Tibial artery (tissue), 4 donors: ENCODE measurements around the gene GPR143.

Experiments
- DNase-seq, 2 donors: peaks; one replicate each; pipeline ENCODE4 v3.0.0-alpha.2; 2019
- H3K27ac ChIP-seq, 2 donors: fragments of 200-600 bp; sonication (generic) in 1 of 2; 1 replicate in 1 of 2; 2 replicates in 1 of 2; pipeline ENCODE4 v1.5.1; 2018 to 2019; ENCODE audit warnings: mild to moderate bottlenecking in 1 of 2
- H3K27me3 ChIP-seq, 2 donors: fragments of 200-600 bp; sonication (generic) in 1 of 2; one replicate each; pipeline versions ENCODE4 v1.5.1 to v1.6.0; 2016 to 2019
- H3K36me3 ChIP-seq, 3 donors: fragments of 200-600 bp; sonication (generic) in 2 of 3; one replicate each; pipeline ENCODE4 v1.5.1; 2016 to 2019; ENCODE audit warnings: mild to moderate bottlenecking in 2 of 3
- H3K4me1 ChIP-seq, 4 donors: fragments of 200-600 bp; sonication (generic) in 2 of 4; 1 replicate in 3 of 4; 2 replicates in 1 of 4; pipeline ENCODE4 v1.5.1; 2016 to 2019
- H3K4me3 ChIP-seq, 2 donors: fragments of 200-600 bp; sonication (generic) in 1 of 2; 1 replicate in 1 of 2; 2 replicates in 1 of 2; pipeline ENCODE4 v1.5.1; 2018 to 2019; ENCODE audit warnings: mild to moderate bottlenecking in 2 of 2
- H3K9me3 ChIP-seq, 3 donors: fragments of 200-600 bp; sonication (generic) in 1 of 3; one replicate each; pipeline ENCODE4 v1.5.1; 2016 to 2019
- intact Hi-C: fragments of 100-400 bp; cut with DNase I; formaldehyde crosslinking; loops from one replicate; pipeline ENCODE4 v1.15.0; 2023; ENCODE audit warnings: low total_unique reads
- TF ChIP-seq, protein P1 (sequence below), 2 experiments: fragments of 200-600 bp in 1 of 2; fragments of 450-650 bp in 1 of 2; IDR thresholded peaks; one replicate each; pipeline ENCODE4 v1.5.1; 2017 to 2019; ENCODE audit warnings: antibody characterized with exemption in 2 of 2, mild to moderate bottlenecking in 1 of 2, moderate library complexity in 1 of 2

GPR143 gene

DNA sequence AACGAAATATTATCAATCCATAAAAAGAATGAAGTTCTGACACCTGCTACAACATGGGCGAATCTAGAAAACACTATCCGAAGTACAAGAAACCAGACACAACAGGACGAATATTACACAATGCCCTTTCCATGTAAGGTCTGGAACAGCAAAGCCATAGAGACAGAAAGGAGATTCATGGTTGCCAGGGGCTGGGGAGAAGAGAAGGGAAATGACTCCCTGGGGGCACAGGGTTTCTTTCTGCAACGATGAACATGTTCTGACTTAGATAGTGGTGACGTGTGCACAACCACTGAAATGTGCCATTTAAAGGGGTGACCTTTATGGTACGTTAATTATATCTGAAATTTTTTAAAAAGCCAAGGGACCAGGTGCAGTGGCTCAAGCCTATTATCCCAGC lies 28.3 kb downstream of the GPR143 start:
- no peak for DNase-seq
- TF ChIP-seq, protein P1, sequence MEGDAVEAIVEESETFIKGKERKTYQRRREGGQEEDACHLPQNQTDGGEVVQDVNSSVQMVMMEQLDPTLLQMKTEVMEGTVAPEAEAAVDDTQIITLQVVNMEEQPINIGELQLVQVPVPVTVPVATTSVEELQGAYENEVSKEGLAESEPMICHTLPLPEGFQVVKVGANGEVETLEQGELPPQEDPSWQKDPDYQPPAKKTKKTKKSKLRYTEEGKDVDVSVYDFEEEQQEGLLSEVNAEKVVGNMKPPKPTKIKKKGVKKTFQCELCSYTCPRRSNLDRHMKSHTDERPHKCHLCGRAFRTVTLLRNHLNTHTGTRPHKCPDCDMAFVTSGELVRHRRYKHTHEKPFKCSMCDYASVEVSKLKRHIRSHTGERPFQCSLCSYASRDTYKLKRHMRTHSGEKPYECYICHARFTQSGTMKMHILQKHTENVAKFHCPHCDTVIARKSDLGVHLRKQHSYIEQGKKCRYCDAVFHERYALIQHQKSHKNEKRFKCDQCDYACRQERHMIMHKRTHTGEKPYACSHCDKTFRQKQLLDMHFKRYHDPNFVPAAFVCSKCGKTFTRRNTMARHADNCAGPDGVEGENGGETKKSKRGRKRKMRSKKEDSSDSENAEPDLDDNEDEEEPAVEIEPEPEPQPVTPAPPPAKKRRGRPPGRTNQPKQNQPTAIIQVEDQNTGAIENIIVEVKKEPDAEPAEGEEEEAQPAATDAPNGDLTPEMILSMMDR (IDR thresholded peaks at IDR 0.05) = no peak
- Histone ChIP-seq H3K4me1 (no peaks in the 10 kb centered on the region), H3K27ac (no peak overlapping the region), H3K4me3 (no peak overlapping the region), H3K27me3 (no peaks in the 10 kb centered on the region), H3K36me3 (no peaks in the 10 kb centered on the region), H3K9me3 (peaks cover 0 to 3% (median 2%) of the 10 kb centered on the region in 3 donors)
- intact Hi-C loops = no loop called here

DNA sequence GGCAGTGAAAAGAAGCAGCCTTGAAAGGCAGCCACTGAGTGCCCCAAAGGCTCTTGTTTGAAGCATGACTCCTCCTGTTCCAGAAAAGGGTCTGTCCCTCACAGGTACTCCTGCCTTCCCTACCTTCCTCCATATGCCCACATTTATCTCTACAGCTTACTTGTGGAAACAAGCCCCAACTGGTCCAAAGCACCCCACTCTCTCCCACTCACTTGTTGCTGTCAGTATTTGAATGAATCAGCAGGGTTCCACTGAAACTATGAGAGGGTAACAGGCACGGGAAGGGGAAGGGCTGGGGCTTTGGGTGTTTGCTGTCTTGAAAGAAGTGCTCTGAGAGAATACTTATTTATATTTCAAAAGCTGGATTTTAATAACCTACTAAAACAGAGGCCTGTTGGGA lies 34.9 kb downstream of the GPR143 start:
- Histone ChIP-seq H3K27me3 (no peaks in the 10 kb centered on the region), H3K36me3 (no peaks in the 10 kb centered on the region), H3K9me3 (peaks cover 0 to 19% (median 11%) of the 10 kb centered on the region in 3 donors), H3K27ac (no peak overlapping the region), H3K4me3 (no peak overlapping the region), H3K4me1 (no peaks in the 10 kb centered on the region)
- DNase-seq = no peak
- TF ChIP-seq, protein P1 (IDR thresholded peaks at IDR 0.05) = no peak
- intact Hi-C loops = no loop called here

DNA sequence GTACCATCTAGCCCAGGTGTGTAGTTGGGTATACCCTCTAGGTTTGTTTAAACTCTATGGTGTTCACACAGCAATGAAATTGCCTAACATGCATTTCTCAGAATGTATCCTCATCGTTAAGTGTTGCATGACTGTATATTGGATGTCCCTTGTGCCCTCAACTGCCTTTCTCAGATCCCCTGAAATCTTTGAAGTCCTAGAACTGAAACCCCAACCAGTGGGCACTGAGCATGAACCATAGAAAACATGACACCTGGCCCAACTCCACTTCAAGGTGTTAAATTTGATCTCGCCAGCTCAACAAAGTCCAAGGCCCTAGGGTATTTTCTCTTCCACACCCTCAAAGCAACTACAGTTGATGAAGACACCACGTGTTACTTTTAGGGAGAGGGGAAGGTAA lies 35.6 kb downstream of the GPR143 start:
- Histone ChIP-seq H3K9me3 (peaks cover 0 to 19% (median 11%) of the 10 kb centered on the region in 3 donors), H3K27ac (no peak overlapping the region), H3K4me1 (no peaks in the 10 kb centered on the region), H3K27me3 (no peaks in the 10 kb centered on the region), H3K36me3 (no peaks in the 10 kb centered on the region), H3K4me3 (no peak overlapping the region)
- TF ChIP-seq, protein P1 (IDR thresholded peaks at IDR 0.05) = no peak
- DNase-seq = no peak
- intact Hi-C loops = no loop called here

DNA sequence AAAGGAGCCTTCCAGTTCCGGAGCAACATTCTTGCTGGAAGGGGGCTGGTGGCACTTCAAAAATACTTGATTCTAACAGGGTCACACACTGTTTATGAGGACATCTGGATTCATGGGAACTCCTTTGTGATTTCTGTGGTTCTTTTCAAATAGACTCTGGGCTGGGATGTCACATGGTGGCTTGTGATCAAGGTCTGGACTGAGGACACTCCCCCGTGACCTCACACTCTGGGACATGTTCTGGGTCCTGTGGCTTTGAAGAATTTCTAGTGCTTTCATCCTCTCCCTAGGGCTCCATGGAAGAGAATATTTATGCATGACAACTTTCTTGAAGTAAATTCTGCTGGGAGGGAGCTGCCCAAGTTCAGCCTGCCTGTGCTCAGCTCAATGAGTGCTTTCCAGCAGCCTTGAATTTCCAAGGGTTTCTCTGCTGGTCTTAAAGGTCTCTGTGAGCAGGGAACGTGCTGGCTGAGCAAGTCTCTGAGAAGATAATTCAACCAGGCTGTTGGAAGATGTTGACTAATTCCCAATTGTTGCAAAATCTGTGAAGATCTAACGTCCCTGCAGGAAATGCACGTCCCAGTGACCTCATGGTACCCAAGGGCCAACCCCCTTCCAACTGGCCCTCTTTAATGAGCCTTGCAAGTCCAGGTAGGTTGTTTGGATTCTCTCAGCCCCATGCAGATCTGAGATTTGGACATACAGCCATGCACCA lies 36.3 kb downstream of the GPR143 start:
- H3K27me3 ChIP-seq = no peaks in the 10 kb centered on the region

DNA sequence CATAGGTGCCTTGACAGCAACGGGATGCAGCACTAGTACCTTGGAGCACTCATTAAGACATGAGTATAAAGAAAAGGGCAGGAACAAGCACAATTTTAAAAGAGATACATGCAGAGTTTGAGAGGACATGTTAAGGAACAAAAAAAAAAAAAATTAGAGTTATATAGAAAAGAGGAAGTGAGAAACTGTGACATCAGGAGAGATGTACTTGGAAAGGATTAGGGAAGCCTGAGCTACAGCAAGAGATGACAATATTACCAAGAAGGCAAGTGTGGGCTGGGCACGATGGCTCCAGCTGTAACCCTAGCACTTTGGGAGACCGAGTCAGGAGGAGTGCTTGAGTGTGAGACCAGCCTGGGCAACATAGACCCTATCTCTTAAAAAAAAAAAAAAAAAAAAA lies 37.4 kb downstream of the GPR143 start:
- intact Hi-C loops = no loop called here
- no peak overlapping the region for H3K27ac ChIP-seq
- TF ChIP-seq, protein P1 (IDR thresholded peaks at IDR 0.05) = no peak
- no peak for DNase-seq
- H3K36me3 ChIP-seq = no peaks in the 10 kb centered on the region
- H3K9me3 ChIP-seq = peaks cover 0 to 36% (median 15%) of the 10 kb centered on the region in 3 donors
- no peaks in the 10 kb centered on the region for H3K27me3 ChIP-seq
- H3K4me3 ChIP-seq = no peak overlapping the region
- H3K4me1 ChIP-seq = no peaks in the 10 kb centered on the region

More for the DNA sequence above, 36.3 kb downstream of the GPR143 start:
- no peak for DNase-seq
- no peak overlapping the region for H3K27ac ChIP-seq
- TF ChIP-seq, protein P1 (IDR thresholded peaks at IDR 0.05) = no peak
- H3K4me1 ChIP-seq = no peaks in the 10 kb centered on the region
- intact Hi-C loops = no loop called here
- H3K36me3 ChIP-seq = no peaks in the 10 kb centered on the region
- peaks cover 0 to 27% (median 11%) of the 10 kb centered on the region in 3 donors for H3K9me3 ChIP-seq
- H3K4me3 ChIP-seq = no peak overlapping the region
